Measurements from ENCODE around the gene CIDEB.

The CIDEB gene

DNA sequence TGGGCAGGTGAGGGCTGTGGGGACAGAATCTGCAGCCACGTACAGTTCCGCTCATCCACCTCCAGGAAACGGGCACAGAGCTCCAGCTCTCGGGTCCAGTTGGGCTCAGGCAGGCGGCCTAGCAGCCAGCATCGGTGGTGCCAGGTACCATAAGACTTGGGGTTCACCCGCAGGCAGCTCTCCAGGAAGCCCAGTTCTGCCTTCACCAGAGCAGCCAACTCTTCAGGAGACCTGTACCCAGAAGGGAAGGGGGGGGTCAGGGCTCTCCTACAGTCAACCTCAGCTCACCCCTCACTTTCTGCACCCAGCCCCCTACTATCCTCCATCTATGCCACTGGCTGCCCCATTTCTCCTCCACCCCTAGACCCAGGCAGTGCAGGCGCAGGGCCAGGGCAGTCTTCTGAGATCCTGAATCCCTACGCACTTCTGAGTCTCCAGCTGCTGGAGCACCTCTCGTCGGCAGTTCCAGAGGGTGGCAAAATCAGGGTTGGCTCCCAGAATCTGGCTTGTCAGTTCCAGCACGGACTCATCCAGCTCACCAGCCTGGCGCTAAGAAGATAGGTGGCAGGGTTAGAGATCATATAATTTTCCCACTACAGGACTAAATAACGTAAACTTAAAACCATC, 37.8 kb downstream of the CIDEB start:
- no peak for DNase-seq (ENCODE audit: low spot score)

DNA sequence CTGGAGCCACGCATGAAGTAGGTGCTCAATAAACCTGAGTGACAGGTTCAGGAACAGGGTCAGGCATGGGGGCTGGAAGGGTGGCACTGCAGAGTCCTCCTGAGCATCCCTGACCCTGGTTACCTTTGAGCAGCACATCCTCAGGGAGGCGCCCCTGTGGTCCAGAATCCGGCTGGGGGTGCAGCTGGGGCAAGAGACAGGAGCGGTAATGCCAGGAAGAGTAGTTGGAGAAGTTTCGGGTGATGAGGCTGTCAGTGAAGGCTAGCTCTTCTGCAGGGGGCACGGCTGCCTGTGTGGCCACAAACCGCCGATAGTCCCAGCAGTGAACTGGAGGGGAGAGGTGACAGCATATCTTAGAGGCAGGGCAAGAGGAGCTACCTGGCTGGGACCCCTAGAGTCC, 38.4 kb downstream of the CIDEB start:
- no peak for DNase-seq (ENCODE audit: low spot score)

DNA sequence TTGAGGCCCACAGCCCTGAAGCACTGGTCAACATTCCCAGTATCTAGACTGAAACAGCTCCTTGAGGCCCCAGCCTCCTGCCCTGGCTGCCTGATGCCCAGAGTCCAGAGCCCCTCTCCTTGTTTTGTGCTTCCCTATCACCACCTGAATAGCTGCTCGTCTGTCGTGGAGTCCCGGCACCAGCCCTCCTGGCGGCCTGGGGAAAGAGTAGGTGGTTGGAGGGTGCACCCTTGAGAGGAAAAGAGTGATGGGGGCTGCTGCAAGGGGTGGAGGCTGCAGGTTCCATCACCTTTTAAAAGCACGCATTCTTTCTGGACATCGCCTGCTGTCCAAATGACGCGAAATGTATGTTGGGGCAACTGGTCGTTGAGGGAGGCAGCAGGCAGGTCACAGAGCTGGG, 39.6 kb downstream of the CIDEB start:
- no peak for DNase-seq (ENCODE audit: low spot score)

DNA sequence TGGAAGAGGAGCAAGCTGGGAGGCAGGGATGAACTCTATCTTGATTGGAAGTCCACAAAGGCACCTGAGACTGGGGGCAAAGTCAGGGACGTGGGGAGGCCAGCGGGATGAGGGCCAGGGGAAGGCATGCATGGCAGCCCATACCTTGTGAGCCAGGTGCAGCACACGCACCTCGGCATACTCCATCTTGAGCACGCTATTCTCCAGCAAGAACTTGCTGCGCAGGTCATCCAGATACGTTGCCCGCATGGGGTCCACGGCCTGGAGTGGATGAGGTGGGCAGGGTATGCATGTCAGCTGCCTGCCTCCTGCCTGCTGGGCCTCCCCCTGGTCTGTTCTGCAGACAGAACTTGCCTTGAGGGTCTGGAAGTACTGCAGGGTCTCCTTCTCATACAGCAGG, 40.3 kb downstream of the CIDEB start:
- no peak for DNase-seq (ENCODE audit: low spot score)

DNA sequence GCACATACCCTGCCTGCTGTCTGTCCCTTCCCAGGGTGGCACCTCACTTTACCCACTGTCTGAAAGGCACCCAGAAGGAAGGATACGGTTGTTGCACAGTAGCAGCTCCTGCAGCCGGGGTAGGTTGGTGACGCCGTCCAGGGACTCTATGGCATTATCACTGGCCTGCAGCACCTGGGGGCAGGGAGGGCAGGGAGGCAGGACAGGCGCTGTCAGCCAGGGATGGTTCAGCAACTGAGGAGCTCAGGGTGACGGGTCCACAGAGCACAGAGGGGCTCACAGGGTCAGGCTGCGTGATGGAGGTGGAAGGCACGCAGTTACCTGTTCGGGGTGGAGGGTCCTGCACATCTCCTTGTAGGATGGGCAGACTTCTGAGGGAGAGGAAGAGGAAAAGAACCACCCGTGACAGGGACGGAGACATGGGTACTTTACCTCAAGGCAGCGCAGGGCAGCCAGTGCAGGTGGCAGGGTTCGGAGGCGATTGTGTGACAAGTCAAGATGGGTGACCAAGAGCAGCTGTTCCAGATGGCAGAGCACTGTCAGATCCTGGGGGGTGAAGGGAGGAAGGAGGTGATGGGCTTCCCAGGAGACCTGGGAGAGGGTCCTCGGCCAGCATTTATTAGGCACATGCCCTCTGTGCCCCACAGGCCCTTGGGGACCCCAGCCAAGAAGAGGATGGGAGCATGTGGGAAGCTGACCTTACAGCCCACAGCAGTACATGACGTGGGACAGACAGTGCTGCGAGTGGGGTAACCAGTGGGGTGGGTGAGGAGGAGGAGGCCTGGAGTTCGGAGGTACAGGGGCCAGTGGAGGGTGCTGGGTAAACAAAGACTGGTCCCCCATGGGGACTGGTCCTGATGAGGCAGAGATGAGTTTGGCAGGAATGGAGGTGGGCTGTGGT, 41.2 kb downstream of the CIDEB start:
- DNase-seq (ENCODE audit: low spot score) = no peak

DNA sequence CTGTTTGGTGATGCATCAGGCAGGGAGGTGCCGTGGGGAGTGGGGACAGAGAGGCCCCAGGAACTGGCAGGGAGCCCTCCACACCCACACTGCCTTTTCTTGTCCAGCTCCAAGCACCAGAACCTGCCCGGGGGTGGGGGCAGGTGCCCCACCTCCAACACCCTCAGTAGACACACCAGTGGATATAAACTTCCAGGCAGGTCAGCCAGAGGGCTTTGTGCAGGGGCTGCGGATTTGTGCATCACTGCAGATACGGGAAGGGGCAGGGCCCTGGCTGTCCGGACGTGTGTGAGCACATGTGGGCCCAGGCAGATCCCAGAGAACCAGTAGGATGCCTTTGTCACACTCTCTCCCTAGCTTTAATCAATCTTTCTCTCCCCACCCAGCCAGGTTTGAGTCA, 43.5 kb downstream of the CIDEB start:
- DNase-seq (ENCODE audit: low spot score) = no peak

DNA sequence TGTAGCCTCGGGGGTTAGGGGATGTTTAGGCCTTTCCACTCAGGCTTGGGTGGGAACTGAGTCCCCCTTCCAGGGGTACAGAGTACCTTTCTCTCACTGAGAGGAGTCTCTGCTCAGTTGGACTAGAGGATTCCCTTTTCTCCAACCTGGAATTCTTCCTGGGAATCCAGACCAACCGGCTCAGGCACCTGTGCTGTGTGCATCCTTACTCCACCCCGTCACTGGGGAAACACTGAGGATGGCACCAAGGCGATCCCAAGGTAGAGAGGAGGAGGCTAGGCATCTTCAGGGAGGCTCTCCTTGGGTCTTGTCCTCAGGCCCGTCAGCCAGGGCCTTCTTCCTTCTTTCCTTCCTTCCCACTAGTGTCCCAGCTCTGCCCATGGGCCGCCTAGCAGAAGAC, 43.9 kb downstream of the CIDEB start:
- DNase-seq (ENCODE audit: low spot score) = no peak

DNA sequence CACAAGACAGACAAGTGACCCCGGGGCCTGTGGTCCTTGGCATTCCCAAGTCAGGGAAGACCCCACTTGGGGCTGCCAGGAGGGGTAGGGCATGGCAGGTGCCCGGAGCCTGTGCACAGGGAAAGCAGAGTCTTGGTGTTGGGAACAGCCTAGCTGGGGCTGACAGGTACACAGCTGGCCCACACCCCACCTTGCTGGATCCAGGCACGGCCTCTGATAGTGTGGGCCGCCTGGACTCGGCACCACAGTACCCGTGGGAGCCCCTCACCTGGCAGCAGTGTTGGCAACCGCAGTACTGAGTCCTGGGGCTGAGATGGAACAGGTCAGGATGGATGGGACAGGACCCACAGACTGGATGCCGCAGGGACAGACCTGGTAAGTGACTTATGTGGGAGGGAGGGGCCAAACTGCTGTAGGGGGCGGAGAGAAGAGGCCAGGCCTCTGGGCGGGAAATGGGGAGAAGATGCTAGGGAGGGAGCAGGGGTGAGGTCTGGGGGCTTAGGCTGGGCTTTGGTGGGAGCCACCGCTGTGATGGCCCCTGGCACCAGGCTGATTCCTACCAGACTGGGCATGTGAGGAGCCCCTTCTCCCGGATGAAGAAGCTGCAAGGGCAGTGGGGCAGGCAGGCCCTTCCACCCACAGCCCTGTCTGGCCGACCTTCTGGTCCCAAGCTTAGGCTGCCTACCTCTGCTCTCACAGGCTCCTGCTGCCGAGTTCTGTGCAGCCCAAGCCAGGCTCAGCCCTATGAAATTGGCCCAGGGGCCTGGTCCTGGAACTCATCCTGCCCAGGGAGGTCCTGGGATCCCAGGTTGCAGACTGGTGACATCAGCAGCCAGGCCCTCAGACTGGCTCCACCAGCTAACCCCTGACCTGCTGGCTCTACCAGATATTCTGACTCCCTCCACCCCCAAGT, 44.7 kb downstream of the CIDEB start, which contains the start of gene TGM1:
TSS of gene TGM1 (minus strand) at position 357 of the 913 bp plus-strand sequence. CDS start 825 bp downstream, outside the sequence.
- DNase-seq (ENCODE audit: low spot score) = no peak

DNA sequence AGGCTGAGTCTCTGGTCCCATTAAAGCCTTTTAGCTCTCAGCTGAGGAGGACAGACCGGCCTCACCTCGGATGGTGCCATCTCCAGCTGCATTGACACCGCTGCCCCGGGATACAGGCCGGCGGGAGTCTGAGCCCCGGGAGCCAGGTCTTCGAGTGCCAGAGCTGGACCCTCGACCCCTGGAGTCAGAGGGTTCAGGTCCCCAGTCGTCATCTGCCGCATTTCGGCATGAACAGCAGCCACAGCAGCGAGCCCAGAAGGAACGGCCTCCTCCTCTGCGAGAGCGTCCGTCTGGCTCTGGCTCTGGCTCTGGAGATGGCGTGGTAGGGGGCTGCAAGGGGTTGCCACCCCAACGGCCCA, 45.8 kb downstream of the CIDEB start:
- DNase-seq (ENCODE audit: low spot score) = no peak

DNA sequence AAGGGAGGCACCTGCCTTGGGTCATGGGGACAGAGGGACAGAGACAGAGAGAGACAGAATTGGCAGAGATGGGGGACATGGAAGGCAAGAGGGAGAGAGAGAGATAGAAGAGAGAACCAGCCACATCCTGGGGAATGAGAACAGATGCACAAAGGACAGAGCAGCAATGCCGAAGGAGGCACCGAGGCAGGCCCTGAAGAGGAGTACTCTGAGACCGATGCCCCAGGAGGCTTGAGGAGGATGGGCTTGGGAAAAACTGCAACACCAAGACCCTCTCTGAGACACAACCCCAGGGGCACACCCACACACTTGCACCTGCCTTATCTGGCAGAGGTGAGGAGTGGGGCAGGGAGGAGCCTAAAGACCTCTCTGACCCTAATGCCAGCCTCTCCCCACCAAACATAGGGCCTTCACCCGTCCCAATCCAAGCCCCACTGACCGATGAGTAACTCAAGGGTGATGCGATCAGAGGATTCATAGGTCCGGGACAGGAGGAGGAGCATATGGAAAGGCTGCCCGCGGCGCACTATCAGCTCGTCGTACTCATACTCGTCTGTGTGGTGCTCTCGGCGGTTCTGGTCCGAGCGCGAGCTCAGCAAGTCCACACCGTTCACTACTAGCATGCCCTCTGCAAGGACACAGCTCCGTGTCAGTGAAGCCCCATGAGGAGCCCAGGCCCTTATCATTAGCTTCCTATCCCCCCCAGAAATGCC, 46.4 kb downstream of the CIDEB start:
- DNase-seq (ENCODE audit: low spot score) = no peak

DNA sequence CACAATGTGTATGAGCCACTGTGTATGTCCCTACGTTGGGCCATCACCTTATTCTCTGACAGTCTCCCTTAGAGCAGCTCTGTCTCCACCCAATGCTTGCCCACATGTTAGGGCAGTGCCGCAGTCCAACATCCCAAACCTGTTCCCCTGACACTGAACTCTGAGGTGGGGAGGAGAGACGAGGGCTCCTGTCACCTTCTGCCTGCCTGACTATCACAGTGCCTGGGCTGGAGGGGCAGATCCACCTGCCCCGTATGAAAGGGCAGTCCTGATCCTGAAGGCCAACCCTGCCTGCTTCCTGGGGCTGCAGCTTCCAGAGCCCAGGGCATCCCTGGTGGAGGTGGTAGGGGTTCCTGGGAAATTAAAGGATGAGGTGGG, 47.0 kb downstream of the CIDEB start:
- no peak for DNase-seq (ENCODE audit: low spot score)

DNA sequence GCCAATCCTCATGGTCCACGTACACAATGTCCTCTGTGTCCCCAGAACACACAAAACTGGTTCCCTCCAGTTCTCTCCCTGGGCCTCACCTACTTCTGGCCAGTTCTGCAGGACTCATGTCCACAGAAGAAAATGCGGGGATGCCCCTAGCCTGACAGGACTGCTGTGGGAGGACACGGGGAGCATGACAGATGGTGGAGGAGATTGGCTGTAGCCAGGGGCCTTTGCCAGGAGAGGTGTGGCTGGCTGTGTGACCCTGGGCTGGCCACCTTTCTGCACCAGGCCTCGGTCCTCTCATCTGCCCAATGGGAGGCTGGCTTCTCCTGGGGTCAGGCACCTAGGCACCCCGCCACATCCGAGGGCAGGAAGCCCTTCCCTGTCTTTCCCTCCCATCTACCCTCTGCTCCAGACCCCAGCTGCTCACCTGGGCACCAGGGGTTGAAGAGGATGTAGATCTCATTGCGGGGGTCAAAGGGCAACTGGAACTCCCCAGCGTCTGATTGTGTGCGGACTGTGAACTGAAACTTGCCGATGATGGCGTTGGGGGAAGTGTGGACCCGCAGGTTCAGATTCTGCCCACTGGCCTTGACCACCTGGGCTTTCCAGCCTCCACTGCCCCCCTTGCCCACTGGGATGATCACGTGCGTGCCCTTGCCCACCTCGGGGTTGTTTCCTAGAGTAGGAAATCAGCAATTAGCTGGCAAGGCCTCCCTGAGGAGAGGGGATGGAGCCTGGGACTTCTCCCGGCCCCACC, 47.6 kb downstream of the CIDEB start:
- no peak for DNase-seq (ENCODE audit: low spot score)

DNA sequence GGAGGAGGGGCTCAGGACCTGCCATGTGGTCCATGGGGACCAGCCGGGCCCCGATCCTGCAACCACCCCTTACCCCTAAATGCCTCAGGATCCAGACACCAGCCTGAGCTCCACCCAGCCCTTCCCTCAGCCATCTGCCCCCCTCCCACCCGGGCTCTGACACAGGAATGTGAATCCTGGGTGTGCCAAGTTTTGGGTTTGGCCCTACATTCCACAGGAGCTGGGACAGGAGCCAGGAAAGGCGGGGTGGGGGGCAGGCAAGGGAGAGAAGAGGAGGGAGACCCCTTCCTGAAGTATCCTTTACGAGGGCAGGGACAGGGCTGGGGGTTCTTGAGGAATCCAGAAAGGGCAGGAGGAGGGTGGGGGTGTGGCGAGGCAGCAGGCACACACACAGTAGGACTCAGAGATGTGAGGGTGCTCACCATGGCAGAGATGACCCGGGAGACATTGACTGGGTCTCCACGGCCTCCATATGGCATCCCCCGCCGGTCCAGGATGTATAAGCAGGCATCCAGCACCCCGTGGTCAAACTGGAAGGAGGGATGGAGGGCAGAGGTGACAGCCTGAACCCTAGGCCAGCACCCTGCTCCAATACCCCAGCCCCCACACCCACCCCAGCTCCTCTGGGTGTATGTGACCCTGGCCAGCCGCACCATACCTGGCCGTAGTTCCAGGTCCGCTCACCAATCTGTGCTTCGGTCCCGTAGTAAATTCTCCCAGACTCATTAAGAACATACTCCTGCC, 48.3 kb downstream of the CIDEB start:
- no peak for DNase-seq (ENCODE audit: low spot score)

DNA sequence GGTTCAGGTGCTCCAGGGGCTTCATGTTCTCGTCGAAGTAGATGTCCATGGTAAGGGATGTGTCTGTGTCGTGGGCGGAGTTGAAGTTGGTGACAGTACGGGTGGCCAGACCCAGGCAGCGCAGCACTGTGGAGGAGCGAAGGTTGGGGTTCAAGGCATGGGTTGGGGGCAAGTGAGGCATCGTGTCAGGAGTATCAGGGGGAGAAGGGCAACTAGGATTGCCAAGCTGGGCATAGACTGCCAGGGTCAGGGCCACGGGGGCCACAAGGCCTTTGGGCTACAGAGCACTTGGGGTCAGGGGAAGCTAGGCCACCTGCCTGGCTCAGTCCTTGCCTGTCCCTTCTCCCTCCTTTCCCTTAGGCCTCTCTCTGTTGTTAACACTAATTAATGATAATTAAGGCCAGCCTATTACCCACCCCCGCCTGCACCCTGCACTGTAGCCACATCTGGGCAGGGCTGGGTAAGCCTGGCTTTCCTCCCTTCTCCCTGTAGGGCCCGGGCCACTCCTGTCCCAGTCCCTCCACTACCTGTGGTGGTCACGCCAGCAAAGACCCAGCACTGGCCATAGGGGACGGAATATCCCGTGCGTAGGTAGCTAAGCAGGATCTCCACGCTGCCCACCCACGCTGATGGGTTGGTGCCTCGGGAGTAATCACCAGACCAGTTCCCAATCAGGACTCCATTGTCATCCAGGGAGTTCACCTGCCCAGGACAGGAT, 49.1 kb downstream of the CIDEB start:
- DNase-seq (ENCODE audit: low spot score) = no peak

DNA sequence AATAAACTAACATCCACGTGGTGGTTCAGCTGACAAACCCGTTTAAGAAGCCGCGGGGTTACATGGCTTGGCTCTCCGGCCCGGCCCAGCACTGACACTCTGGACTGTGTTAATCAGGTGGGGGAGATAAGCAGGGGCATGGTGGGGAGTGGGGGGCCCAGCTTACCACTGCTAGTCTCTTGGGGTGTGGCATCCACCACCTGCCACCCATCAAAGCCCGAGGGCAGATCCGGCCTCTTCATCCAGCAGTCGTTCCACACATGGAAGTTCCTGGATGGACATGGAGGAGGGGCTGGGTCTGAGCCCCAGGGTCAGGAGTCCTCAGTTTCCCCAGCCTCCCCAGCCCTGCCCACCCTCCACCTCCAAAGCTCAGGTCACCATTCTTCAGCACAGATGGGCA, 49.7 kb downstream of the CIDEB start:
- DNase-seq (ENCODE audit: low spot score) = no peak

DNA sequence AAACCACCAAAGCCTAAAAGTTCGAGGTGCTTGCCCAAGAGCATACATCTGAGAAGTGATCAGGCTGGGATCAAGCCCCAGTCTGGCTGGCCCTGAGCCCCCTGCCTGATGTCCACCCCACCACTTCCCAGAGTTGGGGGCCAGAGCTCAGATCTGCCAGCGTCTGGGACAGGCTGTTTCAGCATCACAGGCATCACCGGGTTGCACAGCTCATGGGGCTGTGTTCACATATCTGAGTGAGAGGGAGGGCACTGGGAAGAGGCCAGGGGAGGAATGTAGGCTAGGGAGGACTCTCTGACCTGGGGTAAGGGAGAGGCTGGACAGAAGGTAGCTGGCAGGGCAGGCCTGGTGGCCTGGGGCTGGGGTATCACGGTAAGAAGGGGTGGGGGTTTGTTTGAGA, 50.8 kb downstream of the CIDEB start:
- no peak for DNase-seq (ENCODE audit: low spot score)

DNA sequence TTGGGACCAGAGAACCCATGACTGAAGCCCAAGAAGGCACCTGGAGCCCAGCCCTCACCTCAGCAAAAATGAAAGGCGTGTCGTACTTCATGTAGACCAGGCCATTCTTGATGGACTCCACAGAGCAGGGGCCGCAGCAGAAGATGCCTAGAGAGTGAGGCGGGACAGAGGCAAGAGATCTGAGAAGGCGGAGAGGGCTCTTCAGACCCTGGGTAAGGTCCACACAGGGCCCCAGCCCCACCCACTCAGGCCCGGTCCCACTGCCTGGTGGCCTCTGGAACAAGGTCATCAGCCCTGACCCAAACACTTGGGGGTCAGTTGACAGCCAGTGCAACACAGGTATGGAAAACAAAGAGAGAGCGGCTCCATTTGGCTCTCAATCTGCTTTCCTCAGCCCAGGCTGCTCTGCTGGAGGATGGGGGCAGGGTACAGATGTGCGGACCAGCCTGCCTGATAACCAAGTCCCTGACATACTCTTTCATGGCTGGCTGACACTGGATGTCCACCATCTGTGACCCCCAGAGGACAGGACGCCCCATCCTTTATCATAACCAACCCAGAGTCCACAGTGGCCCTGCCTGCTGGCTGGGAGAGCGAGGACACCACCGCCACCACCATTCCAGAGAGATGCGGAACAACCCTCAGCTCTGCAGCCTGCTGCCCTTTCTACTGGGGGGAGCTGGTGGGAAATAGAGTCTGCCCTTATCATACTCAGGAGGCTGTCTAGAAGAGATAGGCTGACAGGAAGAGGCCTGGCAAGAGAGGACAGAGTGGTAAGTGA, 51.7 kb downstream of the CIDEB start:
- no peak for DNase-seq (ENCODE audit: low spot score)

DNA sequence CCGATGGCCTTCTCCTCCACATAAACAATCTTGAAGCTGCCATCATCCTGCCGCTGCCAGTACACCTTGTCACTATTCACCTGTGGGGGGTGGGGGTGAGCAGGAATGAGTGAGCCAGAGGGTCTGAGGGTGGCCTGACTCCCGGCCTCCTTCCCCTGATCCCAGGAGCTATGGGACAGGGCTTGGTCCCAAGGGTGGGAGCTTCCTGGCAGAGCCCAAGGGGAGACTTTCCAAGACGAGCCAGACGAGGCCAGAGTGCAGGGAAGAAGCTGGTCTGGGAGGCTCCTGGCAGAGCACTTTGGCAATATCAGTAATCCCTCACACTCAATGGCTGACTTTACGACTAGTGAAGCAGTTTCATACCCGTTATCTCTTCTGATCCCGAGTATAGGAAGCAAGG, 52.3 kb downstream of the CIDEB start:
- DNase-seq (ENCODE audit: low spot score) = no peak

Measured in cerebellar cortex (tissue), 1 donor.